SJSA1 (cell line): ENCODE measurements around the gene KIF26A. TPM values are rescaled to one million over a fixed set of nuclear protein-coding genes. Genes with fewer than 3 reads are reported as not detected.

ENCODE experiments used
- DNase-seq, 2 experiments: peaks; one replicate each; pipeline ENCODE4 v3.0.0-alpha.2; 2015 to 2020; ENCODE audit warnings: low spot score in 2 of 2, low read depth in 1 of 2
- H3K27ac ChIP-seq: fragments of 250-450 bp; sonication (Bioruptor Pico); 2 replicates; pipeline ENCODE4 v1.5.1; 2020; ENCODE audit warnings: mild to moderate bottlenecking, moderate library complexity
- H3K27me3 ChIP-seq: fragments of 250-450 bp; sonication (Bioruptor Pico); replicated peaks from 2 replicates; pipeline ENCODE4 v1.5.1; 2020; ENCODE audit warnings: mild to moderate bottlenecking, moderate library complexity
- H3K36me3 ChIP-seq: fragments of 250-450 bp; sonication (Bioruptor Pico); 2 replicates; pipeline ENCODE4 v1.5.1; 2020; ENCODE audit warnings: mild to moderate bottlenecking
- H3K4me1 ChIP-seq: fragments of 250-450 bp; sonication (Bioruptor Pico); replicated peaks from 2 replicates; pipeline ENCODE4 v1.6.1; 2021; ENCODE audit warnings: mild to moderate bottlenecking
- H3K4me3 ChIP-seq: fragments of 250-450 bp; sonication (Bioruptor Pico); 2 replicates; pipeline ENCODE4 v1.5.1; 2020; ENCODE audit warnings: mild to moderate bottlenecking
- H3K9me3 ChIP-seq: fragments of 250-450 bp; sonication (Bioruptor Pico); replicated peaks from 2 replicates; pipeline ENCODE4 v1.5.1; 2020; ENCODE audit warnings: mild to moderate bottlenecking
- total RNA-seq: library from RNA; depleted of rRNA; stranded (reverse); fragments of >200 nt; shearing (Covaris generic); gene quantifications from 2 replicates; pipeline ENCODE4 v1.2.3, GENCODE V29; 2014

Gene KIF26A
- total RNA-seq, 1 experiment from 2014 or later, result 0.05 TPM

DNA sequence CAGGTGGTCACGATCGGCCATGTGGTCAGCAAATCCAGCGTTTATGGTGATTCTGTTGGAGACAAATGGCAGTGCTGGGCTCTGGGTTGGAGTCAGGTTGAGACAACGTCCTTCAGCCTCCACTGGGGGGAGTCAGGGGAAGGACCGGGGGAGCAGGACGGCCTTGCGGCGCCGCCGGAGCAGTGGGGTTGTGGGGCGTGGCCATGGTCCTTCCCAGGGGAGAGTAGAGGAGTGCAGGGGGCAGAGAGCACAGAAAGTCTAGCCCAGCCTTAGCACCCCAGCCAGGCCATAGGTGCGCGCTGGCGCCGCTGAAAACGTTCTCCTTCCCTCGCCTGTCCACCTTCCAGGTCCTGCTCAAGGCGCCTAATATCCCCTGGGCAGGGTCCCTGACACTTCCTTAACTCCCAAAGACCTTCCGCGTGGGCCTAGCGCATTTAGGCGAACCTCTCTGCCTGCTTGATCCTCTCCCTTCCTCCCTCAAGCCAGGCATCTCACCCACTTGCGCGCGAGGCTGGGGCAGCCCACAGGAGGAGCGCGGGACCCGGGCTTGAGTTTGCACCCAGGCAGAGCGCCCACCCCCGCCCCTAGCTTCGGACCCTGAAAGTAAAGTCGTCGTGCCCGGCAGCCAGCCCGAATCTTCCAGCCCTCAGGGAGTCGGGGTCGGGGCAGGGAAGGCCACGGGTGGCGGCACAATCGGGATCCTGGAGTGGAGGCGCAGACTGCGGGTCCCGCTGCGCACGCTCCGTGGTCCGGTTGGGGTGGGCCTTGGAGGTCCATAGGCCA lies 3.1 kb upstream of the KIF26A start:
- DNase-seq, result no peak
- Histone ChIP-seq H3K4me3 (no peak overlapping the region), H3K36me3 (no peaks in the 10 kb centered on the region), H3K27ac (no peak overlapping the region), H3K4me1 (peaks cover 10% of the 10 kb centered on the region), H3K9me3 (no peaks in the 10 kb centered on the region; the same call in 1 of the 2 replicates), H3K27me3 (peaks cover 64% of the 10 kb centered on the region)

DNA sequence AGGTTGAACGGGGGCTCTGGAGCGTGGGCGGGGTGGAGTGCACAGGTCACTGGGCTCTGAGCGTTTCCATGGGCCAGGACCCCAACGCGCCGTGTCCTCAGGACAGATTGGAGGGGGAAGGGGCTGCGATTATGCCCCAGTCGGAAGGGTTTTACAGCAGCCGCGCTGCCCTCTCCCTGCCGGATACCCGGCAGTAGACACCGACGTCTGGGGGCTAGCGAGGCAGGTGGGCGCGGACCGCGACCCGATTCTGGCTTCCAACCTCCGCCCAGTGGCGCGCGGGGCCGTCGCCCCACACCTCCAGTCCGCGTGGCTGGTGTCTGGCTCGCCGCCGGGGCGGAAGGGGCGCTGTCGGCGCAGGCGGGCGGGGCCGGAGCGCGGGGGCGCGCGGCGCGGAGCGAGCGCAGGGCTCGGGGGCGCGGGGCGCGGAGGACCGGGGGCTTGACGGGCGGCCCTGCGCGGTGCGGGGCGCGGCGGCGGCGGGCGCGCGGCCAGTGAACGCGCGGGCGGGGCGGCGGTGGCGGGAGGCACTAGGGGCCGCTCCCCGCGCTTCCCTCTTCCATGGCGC lies 2.4 kb upstream of the KIF26A start:
- Histone ChIP-seq H3K36me3 (no peaks in the 10 kb centered on the region), H3K27me3 (peaks cover 70% of the 10 kb centered on the region), H3K27ac (no peak overlapping the region), H3K4me1 (peaks cover 10% of the 10 kb centered on the region), H3K4me3 (no peak overlapping the region), H3K9me3 (no peaks in the 10 kb centered on the region; the same call in 1 of the 2 replicates)
- DNase-seq, result no peak

DNA sequence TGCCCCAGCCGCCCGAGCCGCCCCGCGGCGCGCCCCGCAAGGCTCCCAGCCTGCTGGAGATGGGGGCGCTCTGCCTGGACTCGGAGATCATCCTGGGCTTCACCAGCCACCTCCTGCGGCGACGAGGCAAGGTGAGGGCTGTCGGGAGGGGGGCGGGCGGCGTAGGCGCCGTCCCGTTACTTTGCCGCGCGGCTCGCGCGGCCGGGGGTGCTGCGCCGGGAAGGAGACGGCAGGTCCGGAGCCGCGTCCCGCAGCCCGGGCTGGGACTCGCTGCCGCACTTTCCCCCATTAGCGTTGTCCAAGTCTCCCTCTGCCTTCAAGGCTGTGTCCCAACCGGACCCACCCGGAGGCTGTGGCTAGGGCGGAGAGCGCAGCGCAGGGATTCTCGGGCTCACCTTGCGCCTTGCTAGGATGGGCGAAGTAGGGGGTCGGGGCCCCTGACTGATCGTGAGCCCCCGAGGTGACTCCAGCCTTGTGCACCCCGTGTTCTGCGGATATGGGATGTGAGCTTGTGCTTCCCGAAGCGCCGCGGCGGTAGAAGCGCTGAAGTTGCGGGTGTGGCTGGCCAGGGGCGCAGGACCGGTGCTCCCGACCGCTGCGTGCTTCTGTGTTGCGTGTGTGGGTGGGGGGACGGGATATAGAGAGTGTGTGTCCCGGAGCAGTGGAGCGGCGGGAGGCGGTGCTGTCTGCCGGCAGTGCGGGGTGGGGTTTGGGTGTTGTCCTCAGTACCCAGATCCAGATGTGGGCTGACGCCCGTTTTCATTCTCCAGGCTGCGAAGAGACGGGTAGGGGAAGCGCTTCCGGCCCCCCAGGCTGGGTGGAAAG lies 1.7 kb upstream of the KIF26A start:
- DNase-seq, result no peak
- no peaks in the 10 kb centered on the region; the same call in 1 of the 2 replicates for H3K9me3 ChIP-seq
- no peaks in the 10 kb centered on the region for H3K36me3 ChIP-seq
- peaks cover 74% of the 10 kb centered on the region for H3K27me3 ChIP-seq
- H3K4me3 ChIP-seq, result no peak overlapping the region
- H3K27ac ChIP-seq, result no peak overlapping the region
- peaks cover 10% of the 10 kb centered on the region for H3K4me1 ChIP-seq

DNA sequence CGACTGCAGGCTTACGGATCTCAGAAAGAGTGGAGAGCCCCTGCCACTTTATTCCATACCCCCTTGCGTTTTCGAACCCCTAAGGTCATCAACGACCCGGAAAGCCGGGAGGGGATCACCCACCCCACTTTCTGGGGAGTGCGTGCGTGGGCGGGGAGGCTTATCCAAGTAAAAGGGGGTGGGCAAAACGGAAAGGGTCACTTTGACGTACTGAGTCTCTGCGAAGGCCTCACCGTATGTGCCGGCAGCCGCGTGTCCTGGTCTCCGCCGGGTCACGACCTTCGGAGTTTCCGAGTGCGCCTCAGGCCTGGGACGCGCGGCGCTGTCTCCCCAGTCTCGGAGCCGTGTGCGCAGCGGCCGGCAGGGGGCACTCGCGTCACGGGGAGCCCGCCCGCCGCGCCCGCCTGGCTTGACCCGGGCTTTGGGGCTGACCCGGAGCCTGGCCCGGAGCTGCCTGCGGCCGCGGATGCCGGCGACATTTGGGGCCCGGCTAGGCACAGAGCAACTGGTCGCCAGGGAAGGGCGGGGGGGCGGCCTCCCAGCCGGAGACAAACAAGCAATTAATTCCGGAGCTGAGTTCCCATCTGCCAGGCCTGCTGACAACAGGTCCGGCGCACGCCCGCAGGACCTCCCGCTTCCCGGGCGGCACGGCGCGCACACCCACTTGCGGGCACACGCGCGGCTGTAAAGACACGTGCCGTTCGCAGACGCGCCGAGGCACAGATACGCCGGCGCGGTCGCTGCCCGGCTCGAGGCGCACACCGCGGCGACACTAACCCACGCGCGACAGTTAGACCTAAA lies 890 bp upstream of the KIF26A start:
- H3K27ac ChIP-seq, result no peak overlapping the region
- no peaks in the 10 kb centered on the region for H3K36me3 ChIP-seq
- peak overlapping the region; percentile 3; the same call in 1 of the 2 replicates for H3K4me3 ChIP-seq
- no peaks in the 10 kb centered on the region; the same call in 1 of the 2 replicates for H3K9me3 ChIP-seq
- DNase-seq, result peak in 1 of 2 experiments; percentile 34
- H3K27me3 ChIP-seq, result peaks cover 78% of the 10 kb centered on the region
- H3K4me1 ChIP-seq, result peaks cover 10% of the 10 kb centered on the region

DNA sequence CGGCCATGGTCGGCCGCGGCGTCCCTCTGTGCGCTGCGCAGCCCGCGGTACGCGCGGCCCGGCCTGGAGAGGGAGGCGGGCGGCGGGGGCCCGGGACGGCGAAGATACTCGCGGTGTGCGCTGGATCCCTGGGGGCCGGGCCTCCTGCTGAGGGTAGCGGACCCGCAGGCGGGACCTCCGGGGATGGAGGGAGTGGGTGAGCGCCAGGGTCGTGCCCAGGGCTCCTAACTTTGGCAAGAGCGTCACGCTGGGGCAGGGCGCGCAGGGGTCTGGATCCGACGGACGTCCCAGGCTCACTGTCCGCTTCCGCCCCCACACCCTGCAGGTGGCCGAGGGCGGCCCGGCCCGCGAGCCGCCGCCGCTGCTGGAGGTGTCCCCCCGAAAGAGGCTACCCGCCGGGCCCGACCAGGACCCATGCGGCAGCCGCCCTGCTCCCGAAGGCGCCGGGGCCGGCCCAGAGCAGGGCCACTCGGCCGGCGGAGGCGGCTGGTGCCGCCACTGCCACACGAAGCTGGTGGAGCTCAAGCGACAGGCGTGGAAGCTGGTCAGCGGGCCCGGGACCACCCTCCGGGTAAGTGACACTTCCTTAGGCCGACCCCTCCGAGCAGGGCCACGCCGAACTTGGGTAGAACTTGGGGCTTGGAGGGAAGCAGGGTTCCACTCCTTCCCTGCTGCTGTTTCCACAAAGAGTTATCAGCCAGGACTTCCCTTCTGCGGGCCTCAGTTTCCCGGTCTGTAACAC lies 502 bp downstream of the KIF26A start:
- Histone ChIP-seq H3K27ac (no peak overlapping the region), H3K27me3 (peaks cover 87% of the 10 kb centered on the region), H3K36me3 (no peaks in the 10 kb centered on the region), H3K4me3 (peak overlapping the region; percentile 3; the same call in 1 of the 2 replicates), H3K4me1 (peaks cover 10% of the 10 kb centered on the region), H3K9me3 (no peaks in the 10 kb centered on the region; the same call in 1 of the 2 replicates)
- DNase-seq, result no peak

DNA sequence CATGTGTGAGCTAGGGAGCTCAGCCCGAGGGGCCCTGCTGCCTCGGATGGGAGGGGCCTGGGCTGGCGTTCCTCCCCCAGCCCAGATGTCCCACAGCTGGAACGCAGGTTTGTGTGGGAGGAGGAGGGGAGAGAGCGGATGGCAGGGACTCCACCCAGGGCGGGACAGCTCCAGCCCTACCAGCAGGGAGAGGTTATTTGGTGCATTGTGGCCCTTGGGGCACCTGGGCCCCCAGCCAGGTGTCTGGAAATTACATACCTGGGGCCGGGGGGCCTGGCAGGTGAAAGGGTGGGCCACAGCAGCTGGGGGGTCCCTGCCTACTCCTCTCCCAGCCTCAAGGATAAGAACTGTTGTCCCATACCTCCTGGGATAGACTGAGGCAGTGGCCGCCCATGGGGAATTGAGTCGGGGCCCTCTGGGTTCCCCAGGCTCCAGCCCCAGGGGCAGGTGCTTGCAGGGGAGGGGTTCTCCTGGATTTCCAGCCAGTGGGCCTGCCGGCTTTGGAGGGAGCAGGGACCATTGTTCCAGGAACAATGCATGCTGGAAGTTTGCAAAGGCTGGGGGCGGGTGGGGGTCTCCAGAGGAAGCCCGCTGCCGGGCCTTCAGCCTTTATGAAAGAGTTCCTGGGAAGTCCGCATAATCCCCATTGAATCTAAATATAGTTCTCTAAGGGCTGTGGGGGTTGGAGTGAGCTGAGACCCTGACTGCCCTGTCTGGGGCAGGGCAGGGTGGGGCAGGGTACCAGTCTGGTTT lies 1.2 kb downstream of the KIF26A start:
- Histone ChIP-seq H3K4me3 (no peak overlapping the region), H3K27me3 (peaks cover 87% of the 10 kb centered on the region), H3K9me3 (no peaks in the 10 kb centered on the region; the same call in 1 of the 2 replicates), H3K36me3 (no peaks in the 10 kb centered on the region), H3K27ac (no peak overlapping the region), H3K4me1 (peaks cover 10% of the 10 kb centered on the region)
- no peak for DNase-seq

DNA sequence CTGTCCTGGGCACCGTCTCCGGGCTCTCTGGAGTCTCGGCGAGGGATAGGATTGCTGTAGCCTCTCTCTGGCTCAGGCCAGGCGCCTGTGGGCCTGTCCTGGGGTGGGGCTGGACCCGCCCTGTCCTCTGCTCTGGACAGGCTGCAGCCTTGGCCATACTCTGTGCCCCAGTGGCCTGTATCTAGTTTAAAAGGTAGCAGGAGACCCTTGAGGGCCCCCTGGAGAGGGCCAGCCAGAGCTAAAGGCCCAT lies 1.8 kb downstream of the KIF26A start:
- H3K36me3 ChIP-seq, result no peaks in the 10 kb centered on the region
- H3K27me3 ChIP-seq, result peaks cover 87% of the 10 kb centered on the region
- no peak overlapping the region for H3K27ac ChIP-seq
- no peaks in the 10 kb centered on the region; the same call in 1 of the 2 replicates for H3K9me3 ChIP-seq
- peaks cover 10% of the 10 kb centered on the region for H3K4me1 ChIP-seq
- H3K4me3 ChIP-seq, result no peak overlapping the region
- DNase-seq, result no peak

DNA sequence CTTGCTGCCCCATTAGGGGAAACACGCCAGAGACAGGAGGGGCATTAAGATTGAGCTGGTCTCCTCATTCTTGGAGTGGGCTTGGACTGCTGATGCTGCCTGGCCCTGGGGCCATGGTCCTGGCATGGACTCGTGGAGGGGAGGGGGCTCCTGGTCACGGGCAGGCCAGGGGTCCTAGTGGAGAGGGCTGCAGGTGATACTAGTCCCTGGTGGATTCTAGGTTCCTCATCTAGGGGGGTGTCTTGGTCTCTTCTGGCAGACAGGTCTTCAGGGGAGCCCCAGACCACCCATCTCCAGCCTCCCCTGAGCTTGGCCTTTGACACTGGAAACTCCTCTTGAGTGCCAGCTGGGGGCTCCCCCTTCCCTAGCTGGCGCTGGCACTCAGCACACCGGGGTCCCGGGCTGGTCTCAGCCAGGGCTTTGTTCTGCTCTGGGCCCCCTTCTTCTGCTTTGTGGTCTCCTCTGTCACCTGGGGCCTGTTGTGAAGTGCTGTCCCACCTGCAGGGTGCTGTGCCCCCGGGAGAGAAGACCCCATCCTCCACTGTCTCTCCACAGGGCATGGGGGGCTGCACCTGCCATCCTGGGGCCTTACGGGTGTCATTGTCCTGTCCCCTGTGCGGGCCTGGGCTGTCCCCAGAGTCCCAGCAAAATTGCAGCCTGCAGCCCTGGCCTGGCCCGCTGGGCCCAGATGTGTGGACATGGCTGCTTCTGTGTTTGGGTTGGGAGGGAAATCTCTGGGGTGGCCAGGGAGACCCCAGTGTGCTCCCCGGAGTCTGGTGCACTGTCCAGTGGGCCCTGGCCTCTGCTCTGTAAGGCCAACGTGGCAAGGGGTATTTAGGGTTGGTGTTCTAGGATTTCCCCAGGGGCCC lies 2.3 kb downstream of the KIF26A start:
- H3K4me3 ChIP-seq, result no peak overlapping the region
- peaks cover 10% of the 10 kb centered on the region for H3K4me1 ChIP-seq
- H3K36me3 ChIP-seq, result no peaks in the 10 kb centered on the region
- no peaks in the 10 kb centered on the region; the same call in 1 of the 2 replicates for H3K9me3 ChIP-seq
- H3K27me3 ChIP-seq, result peaks cover 82% of the 10 kb centered on the region
- H3K27ac ChIP-seq, result no peak overlapping the region
- DNase-seq, result no peak

DNA sequence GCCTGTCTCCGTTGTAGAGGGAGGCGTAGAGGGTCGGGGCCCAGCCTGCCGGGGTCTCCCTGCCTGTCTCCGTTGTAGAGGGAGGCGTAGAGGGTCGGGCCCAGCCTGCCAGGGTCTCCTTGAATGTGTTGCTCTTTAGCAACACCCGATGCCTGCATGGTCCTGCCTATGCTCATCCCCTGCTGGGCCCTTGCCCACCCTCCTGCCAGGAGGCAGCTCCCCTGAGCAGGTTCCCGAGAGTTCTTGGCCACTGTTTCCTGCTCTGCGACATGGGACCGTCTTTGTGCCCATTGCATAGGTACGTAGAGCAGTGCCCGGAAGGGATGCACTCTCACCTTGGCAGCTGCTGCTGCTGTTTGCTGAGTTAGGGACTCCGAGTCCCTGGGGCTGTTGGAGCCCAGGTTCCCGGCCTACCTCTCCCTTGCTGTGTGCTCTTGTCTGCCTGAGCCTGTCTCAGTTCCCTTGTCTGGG lies 3.3 kb downstream of the KIF26A start:
- no peaks in the 10 kb centered on the region for H3K36me3 ChIP-seq
- no peaks in the 10 kb centered on the region; the same call in 1 of the 2 replicates for H3K9me3 ChIP-seq
- no peak overlapping the region for H3K4me3 ChIP-seq
- peaks cover 75% of the 10 kb centered on the region for H3K27me3 ChIP-seq
- peaks cover 10% of the 10 kb centered on the region for H3K4me1 ChIP-seq
- DNase-seq, result no peak
- no peak overlapping the region for H3K27ac ChIP-seq

DNA sequence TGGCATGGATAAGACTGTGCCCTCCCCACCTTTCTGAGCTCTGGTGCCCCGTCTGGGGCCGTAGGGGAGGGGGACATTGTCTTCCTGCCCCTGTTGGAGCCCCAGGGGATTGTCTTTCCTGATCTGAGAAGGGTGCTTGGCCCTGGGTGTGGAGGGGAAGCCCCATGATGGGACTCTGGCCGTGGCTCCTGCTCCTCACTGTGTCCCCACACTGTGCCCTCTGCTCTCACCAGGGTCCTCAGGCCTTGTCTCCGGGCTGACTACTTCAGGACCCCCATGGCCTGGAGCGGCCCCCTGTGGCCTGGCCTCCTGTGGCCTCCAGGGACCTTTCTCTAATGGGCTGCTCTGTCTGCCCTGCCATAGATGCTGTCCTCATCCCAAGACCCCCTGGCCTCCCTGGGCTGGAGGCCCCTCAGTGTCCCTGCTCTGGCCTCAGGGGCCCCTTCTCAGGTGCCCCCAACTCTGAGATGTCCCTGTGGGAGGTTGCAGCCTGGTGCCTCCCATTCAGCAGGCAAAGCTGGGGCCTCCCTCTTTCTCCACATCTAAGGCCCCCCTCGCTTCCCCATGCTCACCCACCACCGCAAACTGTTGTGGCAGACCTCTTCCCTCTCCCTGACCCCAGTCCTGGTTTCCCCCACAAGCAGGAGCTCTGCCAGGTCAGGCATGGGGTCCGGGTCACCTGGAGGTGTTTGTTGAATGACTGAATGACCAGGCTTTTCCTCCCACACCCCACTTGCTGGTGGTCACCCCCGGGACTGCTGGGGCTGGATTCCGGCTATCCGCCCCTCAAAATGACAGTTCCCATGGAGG lies 4.0 kb downstream of the KIF26A start:
- Histone ChIP-seq H3K27ac (no peak overlapping the region), H3K36me3 (no peaks in the 10 kb centered on the region), H3K9me3 (no peaks in the 10 kb centered on the region; the same call in 1 of the 2 replicates), H3K4me3 (no peak overlapping the region), H3K27me3 (peaks cover 68% of the 10 kb centered on the region), H3K4me1 (peaks cover 9% of the 10 kb centered on the region)
- no peak for DNase-seq

DNA sequence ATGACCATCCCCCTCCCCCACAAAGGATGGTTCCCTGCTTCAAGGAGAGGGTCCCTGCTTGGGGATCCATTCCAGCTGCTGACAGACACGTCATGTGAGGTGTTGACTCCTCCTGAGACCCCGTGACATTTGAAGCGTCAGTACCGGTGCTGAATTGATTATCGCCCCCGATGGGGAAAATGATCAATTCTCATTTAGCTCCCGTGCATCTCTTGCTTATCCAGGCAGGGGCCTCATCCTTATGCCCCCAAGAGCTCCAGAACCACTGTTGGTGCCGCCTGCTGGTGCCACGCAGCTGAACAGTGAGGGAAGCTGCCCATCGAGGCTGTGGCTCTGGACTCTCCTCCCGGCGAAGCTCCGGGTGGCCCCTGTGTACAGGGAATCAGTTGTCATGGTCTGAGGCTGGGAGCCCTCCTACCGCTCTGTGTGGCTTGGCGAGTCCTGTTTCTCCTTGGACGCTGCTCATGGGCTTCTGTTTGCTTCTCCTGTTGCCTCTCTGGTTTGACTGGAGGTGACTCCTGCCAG lies 4.6 kb downstream of the KIF26A start:
- H3K36me3 ChIP-seq, result no peaks in the 10 kb centered on the region
- H3K27ac ChIP-seq, result no peak overlapping the region
- H3K9me3 ChIP-seq, result no peaks in the 10 kb centered on the region; the same call in 1 of the 2 replicates
- H3K4me3 ChIP-seq, result no peak overlapping the region
- peaks cover 2% of the 10 kb centered on the region for H3K4me1 ChIP-seq
- no peak for DNase-seq
- peaks cover 61% of the 10 kb centered on the region for H3K27me3 ChIP-seq
